ENCODE results near the gene PALLD.

GRCh38 chr4:168592676-168593075 lies 95.8 kb downstream of the PALLD start:
- TF ChIP-seq POLR2AphosphoS5 (IDR thresholded peaks at IDR 0.05): no peak
- TF ChIP-seq POLR2A (IDR thresholded peaks at IDR 0.05): no peak
- TF ChIP-seq, protein P1, sequence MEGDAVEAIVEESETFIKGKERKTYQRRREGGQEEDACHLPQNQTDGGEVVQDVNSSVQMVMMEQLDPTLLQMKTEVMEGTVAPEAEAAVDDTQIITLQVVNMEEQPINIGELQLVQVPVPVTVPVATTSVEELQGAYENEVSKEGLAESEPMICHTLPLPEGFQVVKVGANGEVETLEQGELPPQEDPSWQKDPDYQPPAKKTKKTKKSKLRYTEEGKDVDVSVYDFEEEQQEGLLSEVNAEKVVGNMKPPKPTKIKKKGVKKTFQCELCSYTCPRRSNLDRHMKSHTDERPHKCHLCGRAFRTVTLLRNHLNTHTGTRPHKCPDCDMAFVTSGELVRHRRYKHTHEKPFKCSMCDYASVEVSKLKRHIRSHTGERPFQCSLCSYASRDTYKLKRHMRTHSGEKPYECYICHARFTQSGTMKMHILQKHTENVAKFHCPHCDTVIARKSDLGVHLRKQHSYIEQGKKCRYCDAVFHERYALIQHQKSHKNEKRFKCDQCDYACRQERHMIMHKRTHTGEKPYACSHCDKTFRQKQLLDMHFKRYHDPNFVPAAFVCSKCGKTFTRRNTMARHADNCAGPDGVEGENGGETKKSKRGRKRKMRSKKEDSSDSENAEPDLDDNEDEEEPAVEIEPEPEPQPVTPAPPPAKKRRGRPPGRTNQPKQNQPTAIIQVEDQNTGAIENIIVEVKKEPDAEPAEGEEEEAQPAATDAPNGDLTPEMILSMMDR (IDR thresholded peaks at IDR 0.05): no peak
- no peak for TF ChIP-seq EP300 (IDR thresholded peaks at IDR 0.05)

All from sigmoid colon (tissue), 4 donors.